ENCODE results near the gene TSSK6.
"Not testable (repeated sequence)": the region's sequence is repeated elsewhere in the genome, so short reads cannot be mapped to it uniquely, and the experiment has no call there.

The TSSK6 gene

DNA sequence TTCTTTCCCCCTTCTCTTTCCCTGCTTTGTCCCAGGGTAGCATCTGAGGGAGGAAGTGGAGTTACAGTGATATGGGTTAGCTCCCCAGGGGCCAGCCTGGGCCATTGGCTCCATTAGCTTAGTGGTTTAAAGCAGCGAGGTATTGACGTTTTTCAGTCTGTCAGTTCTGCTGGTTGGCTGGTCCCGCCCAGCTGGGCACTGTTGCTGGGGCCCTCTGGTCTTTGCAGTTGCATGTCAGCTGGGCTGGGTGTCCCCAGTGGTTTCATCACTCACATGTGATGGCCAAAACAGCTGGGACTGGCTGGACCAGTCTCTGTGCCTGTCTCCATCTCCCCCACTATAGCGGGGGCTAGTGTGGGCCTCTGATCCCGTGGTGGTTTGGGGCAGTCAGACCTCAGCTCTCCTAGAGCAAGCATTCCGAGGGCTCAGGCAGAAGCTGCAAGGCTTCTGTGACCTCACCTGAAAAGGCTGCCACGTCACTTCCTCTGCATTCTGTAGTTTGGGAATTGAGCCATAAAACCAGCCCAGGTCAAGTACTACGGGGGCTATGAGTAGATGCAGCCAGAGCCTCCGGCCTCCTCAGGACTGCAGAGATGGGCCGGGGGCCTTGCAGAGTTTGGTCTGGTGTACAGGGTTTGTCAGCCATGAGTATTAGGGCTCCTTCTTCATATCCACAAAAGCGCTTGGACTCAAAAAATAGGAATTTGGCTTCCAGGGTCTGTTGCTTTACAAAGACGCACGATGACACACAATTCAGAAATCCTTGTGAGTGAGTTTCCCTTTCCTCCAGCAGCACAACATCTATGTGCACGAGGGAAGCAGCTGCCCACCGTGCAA lies 30.0 kb downstream of the TSSK6 start:
- Histone ChIP-seq H3K9me3 (ENCODE audit: control insufficient read depth in 2 of 2, low read length in 2 of 2) (no peaks in the 10 kb centered on the region), H3K27me3 (ENCODE audit: control insufficient read depth in 1 of 2, insufficient read depth in 2 of 2, low read length in 2 of 2) (no peaks in the 10 kb centered on the region), H3K9ac (ENCODE audit: low read length in 2 of 2) (no peak overlapping the region), H3K4me1 (ENCODE audit: control insufficient read depth, insufficient read depth, low read length) (peaks cover 33% of the 10 kb centered on the region), H3K27ac (ENCODE audit: low read length) (no peak overlapping the region), H3K36me3 (ENCODE audit: control insufficient read depth in 2 of 2, insufficient read depth in 2 of 2, low read length in 2 of 2) (peaks cover 0 to 10% of the 10 kb centered on the region in 2 donors), H3K4me3 (ENCODE audit: low read length in 2 of 2) (no peak overlapping the region)

- Histone ChIP-seq H3K27me3 (ENCODE audit: control insufficient read depth in 1 of 2, insufficient read depth in 2 of 2, low read length in 2 of 2) (no peaks in the 10 kb centered on the region), H3K9ac (ENCODE audit: low read length in 2 of 2) (no peak overlapping the region), H3K4me1 (ENCODE audit: control insufficient read depth, insufficient read depth, low read length) (peaks cover 12% of the 10 kb centered on the region), H3K27ac (ENCODE audit: low read length) (no peak overlapping the region), H3K9me3 (ENCODE audit: control insufficient read depth in 2 of 2, low read length in 2 of 2) (no peaks in the 10 kb centered on the region), H3K36me3 (ENCODE audit: control insufficient read depth in 2 of 2, insufficient read depth in 2 of 2, low read length in 2 of 2) (peaks cover 0 to 10% of the 10 kb centered on the region in 2 donors), H3K4me3 (ENCODE audit: low read length in 2 of 2) (no peak overlapping the region)
Measured at GRCh38 chr19:19482809-19483596, 32.3 kb downstream of the TSSK6 start.

- Histone ChIP-seq H3K9me3 (ENCODE audit: control insufficient read depth in 2 of 2, low read length in 2 of 2) (no peaks in the 10 kb centered on the region), H3K4me1 (ENCODE audit: control insufficient read depth, insufficient read depth, low read length) (peaks cover 11% of the 10 kb centered on the region), H3K27ac (ENCODE audit: low read length) (no peak overlapping the region), H3K9ac (ENCODE audit: low read length in 2 of 2) (no peak overlapping the region), H3K36me3 (ENCODE audit: control insufficient read depth in 2 of 2, insufficient read depth in 2 of 2, low read length in 2 of 2) (peaks cover 0 to 10% of the 10 kb centered on the region in 2 donors), H3K27me3 (ENCODE audit: control insufficient read depth in 1 of 2, insufficient read depth in 2 of 2, low read length in 2 of 2) (no peaks in the 10 kb centered on the region), H3K4me3 (ENCODE audit: low read length in 2 of 2) (no peak overlapping the region)
Measured at GRCh38 chr19:19480688-19481087, 34.7 kb downstream of the TSSK6 start.

DNA sequence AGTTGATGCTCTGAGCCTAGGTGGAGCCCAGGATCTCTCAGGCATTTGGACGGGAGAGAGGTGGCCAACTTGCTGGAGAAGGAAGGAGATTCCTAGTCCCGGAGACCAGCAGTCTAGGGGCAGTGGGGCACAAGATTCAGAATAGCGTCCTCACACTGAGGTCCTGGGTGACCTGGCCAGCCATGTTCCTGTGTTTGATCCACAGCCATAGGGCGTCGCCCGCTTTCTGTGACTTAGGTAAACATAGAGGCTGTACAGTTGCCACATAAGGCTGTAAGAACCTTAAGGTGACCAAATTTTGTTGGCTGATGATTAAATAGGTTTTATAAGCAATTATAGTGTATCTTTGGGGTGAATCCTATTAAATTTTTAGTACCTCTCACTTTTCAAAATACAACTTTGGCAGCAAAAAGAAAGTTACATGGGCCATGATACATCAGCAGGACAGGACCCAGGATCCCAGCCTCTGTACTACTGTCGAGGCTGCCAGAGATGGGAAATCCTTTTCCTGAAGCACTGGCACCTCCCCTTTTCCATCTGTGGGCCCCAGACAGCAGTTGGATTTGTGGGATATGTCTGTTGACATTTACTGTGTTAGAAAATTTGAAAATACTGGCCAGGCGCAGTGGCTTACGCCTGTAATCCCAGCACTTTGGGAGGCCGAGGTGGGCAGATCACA lies 37.5 kb downstream of the TSSK6 start:
- H3K4me3 ChIP-seq (ENCODE audit: low read length in 2 of 2) = no peak overlapping the region
- H3K9ac ChIP-seq (ENCODE audit: low read length in 2 of 2) = peak overlapping the region in 1 of 2 donors; percentile 36
- H3K9me3 ChIP-seq (ENCODE audit: control insufficient read depth in 2 of 2, low read length in 2 of 2) = no peaks in the 10 kb centered on the region
- peaks cover 5% of the 10 kb centered on the region for H3K4me1 ChIP-seq (ENCODE audit: control insufficient read depth, insufficient read depth, low read length)
- H3K27me3 ChIP-seq (ENCODE audit: control insufficient read depth in 1 of 2, insufficient read depth in 2 of 2, low read length in 2 of 2) = no peaks in the 10 kb centered on the region
- H3K27ac ChIP-seq (ENCODE audit: low read length) = no peak overlapping the region
- peaks cover 8 to 9% of the 10 kb centered on the region in 2 donors for H3K36me3 ChIP-seq (ENCODE audit: control insufficient read depth in 2 of 2, insufficient read depth in 2 of 2, low read length in 2 of 2)

GRCh38 chr19:19475849-19476828 lies 39.2 kb downstream of the TSSK6 start:
- peaks cover 8 to 9% of the 10 kb centered on the region in 2 donors for H3K36me3 ChIP-seq (ENCODE audit: control insufficient read depth in 2 of 2, insufficient read depth in 2 of 2, low read length in 2 of 2)
- no peak overlapping the region for H3K4me3 ChIP-seq (ENCODE audit: low read length in 2 of 2)
- no peaks in the 10 kb centered on the region for H3K9me3 ChIP-seq (ENCODE audit: control insufficient read depth in 2 of 2, low read length in 2 of 2)
- peaks cover 5% of the 10 kb centered on the region for H3K4me1 ChIP-seq (ENCODE audit: control insufficient read depth, insufficient read depth, low read length)
- H3K9ac ChIP-seq (ENCODE audit: low read length in 2 of 2) = no peak overlapping the region
- no peak overlapping the region for H3K27ac ChIP-seq (ENCODE audit: low read length)
- H3K27me3 ChIP-seq (ENCODE audit: control insufficient read depth in 1 of 2, insufficient read depth in 2 of 2, low read length in 2 of 2) = no peaks in the 10 kb centered on the region

GRCh38 chr19:19475015-19475765 lies 40.2 kb downstream of the TSSK6 start:
- H3K27me3 ChIP-seq (ENCODE audit: control insufficient read depth in 1 of 2, insufficient read depth in 2 of 2, low read length in 2 of 2) = no peaks in the 10 kb centered on the region
- H3K4me3 ChIP-seq (ENCODE audit: low read length in 2 of 2) = no peak overlapping the region
- H3K36me3 ChIP-seq (ENCODE audit: control insufficient read depth in 2 of 2, insufficient read depth in 2 of 2, low read length in 2 of 2) = peaks cover 3 to 9% of the 10 kb centered on the region in 2 donors
- H3K27ac ChIP-seq (ENCODE audit: low read length) = no peak overlapping the region
- H3K9me3 ChIP-seq (ENCODE audit: control insufficient read depth in 2 of 2, low read length in 2 of 2) = no peaks in the 10 kb centered on the region
- H3K9ac ChIP-seq (ENCODE audit: low read length in 2 of 2) = no peak overlapping the region
- peaks cover 5% of the 10 kb centered on the region for H3K4me1 ChIP-seq (ENCODE audit: control insufficient read depth, insufficient read depth, low read length)

DNA sequence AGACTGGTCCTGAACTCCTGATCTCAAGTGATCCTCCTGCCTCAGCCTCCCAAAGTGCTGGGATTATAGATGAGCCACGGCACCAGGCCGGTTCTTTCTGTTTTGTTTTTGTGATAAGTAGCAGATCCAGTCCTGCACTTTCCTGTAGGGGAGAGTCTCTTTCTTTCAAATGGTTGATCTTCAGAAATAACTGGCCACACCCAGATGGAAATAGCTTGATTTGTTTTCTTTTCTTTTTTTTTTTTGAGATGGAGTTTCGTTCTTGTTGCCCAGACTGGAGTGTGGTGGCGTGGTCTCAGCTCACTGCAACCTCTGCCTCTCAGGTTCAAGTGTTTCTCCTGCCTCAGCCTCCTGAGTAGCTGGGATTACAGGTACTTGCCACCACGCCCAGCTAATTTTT lies 43.2 kb downstream of the TSSK6 start:
- H3K9ac ChIP-seq (ENCODE audit: low read length in 2 of 2); H3K4me3 ChIP-seq (ENCODE audit: low read length in 2 of 2); H3K4me1 ChIP-seq (ENCODE audit: control insufficient read depth, insufficient read depth, low read length); H3K27me3 ChIP-seq (ENCODE audit: control insufficient read depth in 1 of 2, insufficient read depth in 2 of 2, low read length in 2 of 2); H3K27ac ChIP-seq (ENCODE audit: low read length): not testable (repeated sequence)
- Histone ChIP-seq H3K36me3 (ENCODE audit: control insufficient read depth in 2 of 2, insufficient read depth in 2 of 2, low read length in 2 of 2) (peaks cover 3 to 16% of the 10 kb centered on the region in 2 donors), H3K9me3 (ENCODE audit: control insufficient read depth in 2 of 2, low read length in 2 of 2) (peaks cover 3 to 13% of the 10 kb centered on the region in 2 donors)

- Histone ChIP-seq H3K9ac (ENCODE audit: low read length in 2 of 2) (no peak overlapping the region), H3K27ac (ENCODE audit: low read length) (no peak overlapping the region), H3K27me3 (ENCODE audit: control insufficient read depth in 1 of 2, insufficient read depth in 2 of 2, low read length in 2 of 2) (no peaks in the 10 kb centered on the region), H3K4me3 (ENCODE audit: low read length in 2 of 2) (no peak overlapping the region), H3K4me1 (ENCODE audit: control insufficient read depth, insufficient read depth, low read length) (peaks cover 3% of the 10 kb centered on the region), H3K9me3 (ENCODE audit: control insufficient read depth in 2 of 2, low read length in 2 of 2) (peaks cover 3 to 13% of the 10 kb centered on the region in 2 donors), H3K36me3 (ENCODE audit: control insufficient read depth in 2 of 2, insufficient read depth in 2 of 2, low read length in 2 of 2) (peaks cover 3 to 16% of the 10 kb centered on the region in 2 donors)
Measured at GRCh38 chr19:19471682-19472081, 43.7 kb downstream of the TSSK6 start.

DNA sequence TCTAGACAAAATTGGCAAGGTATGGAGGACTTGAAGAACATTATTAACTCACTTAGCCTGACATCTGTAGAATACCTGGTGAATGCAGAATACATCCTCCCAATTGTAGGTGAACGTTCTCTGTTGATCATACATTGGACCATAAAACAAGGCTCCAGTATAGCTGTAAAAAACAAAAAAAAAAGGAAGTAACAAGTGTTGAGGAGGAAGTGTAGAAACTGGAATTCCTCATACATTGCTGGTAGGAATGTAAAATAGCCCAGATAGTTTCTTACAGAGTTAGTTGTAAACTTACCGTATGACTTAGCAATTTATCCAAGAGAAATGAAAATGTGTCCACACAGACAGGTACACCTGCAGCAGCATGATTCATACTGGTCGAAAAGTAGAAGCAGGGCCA lies 44.8 kb downstream of the TSSK6 start:
- H3K4me1 ChIP-seq (ENCODE audit: control insufficient read depth, insufficient read depth, low read length) = peaks cover 3% of the 10 kb centered on the region
- H3K27me3 ChIP-seq (ENCODE audit: control insufficient read depth in 1 of 2, insufficient read depth in 2 of 2, low read length in 2 of 2) = no peaks in the 10 kb centered on the region
- H3K9me3 ChIP-seq (ENCODE audit: control insufficient read depth in 2 of 2, low read length in 2 of 2) = peaks cover 3 to 13% of the 10 kb centered on the region in 2 donors
- no peak overlapping the region for H3K27ac ChIP-seq (ENCODE audit: low read length)
- H3K9ac ChIP-seq (ENCODE audit: low read length in 2 of 2) = no peak overlapping the region
- peaks cover 11 to 22% of the 10 kb centered on the region in 2 donors for H3K36me3 ChIP-seq (ENCODE audit: control insufficient read depth in 2 of 2, insufficient read depth in 2 of 2, low read length in 2 of 2)
- H3K4me3 ChIP-seq (ENCODE audit: low read length in 2 of 2) = no peak overlapping the region
